Endometrial microvascular endothelial cells (primary cell): Measurements from ENCODE around the gene BASP1. TPM values are rescaled to one million over a fixed set of nuclear protein-coding genes. Genes with fewer than 3 reads are reported as not detected.

ENCODE experiments used
- in situ Hi-C: cut with HindIII; loops from 2 replicates; pipeline ENCODE4 v1.10.0; 2017; ENCODE audit warnings: low sequenced_read_pairs, low pct_unique_long_range_greater_than_20kb; ENCODE audit errors: inconsistent ontology term
- total RNA-seq: library from RNA; depleted of rRNA; stranded (reverse); fragments of >200 nt; gene quantifications from one replicate; pipeline ENCODE4 v1.2.3, GENCODE V29; 2015; ENCODE audit errors: inconsistent ontology term

BASP1 gene
- total RNA-seq, 1 donor from 2014 or later: 117 TPM

DNA sequence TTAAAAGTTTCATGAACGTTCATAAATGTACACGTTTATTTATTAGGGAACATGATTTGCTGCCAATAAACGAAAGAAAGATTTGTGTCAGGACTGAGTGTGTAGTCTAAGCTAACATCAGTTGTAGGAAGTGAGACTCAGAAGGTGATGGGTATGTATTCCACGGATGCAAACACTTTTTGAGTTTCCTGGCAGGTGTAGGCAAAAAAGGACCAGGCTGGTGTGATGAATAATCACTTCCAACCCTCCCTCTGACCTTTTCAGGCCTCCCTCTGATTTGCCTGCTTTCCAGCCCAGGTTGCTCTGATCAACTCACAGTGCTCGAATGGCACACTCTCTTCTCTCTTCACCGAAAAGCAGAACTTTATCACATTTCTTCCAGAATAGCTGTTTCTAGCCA lies 51.8 kb downstream of the BASP1 start:
- in situ Hi-C loops: no loop called here

DNA sequence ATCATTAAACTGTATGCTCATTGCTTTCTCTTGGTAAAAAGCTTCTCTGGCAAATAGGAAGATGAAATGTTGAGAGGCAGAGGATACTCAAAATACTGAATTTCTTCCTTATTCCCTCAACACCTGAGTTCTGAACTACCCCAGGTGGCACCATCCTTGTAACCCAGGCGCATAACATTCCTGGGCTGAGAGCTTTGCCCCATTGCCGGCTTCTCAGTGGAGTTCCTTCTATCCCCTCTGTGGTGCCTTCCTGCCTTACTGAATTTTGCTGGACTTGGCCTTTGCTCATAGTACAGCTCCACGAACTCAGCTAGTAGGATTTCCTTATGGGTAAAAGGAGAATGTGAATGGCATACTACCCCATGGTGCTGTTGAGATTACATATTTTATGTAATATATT lies 54.7 kb downstream of the BASP1 start:
- in situ Hi-C loops: no loop called here

DNA sequence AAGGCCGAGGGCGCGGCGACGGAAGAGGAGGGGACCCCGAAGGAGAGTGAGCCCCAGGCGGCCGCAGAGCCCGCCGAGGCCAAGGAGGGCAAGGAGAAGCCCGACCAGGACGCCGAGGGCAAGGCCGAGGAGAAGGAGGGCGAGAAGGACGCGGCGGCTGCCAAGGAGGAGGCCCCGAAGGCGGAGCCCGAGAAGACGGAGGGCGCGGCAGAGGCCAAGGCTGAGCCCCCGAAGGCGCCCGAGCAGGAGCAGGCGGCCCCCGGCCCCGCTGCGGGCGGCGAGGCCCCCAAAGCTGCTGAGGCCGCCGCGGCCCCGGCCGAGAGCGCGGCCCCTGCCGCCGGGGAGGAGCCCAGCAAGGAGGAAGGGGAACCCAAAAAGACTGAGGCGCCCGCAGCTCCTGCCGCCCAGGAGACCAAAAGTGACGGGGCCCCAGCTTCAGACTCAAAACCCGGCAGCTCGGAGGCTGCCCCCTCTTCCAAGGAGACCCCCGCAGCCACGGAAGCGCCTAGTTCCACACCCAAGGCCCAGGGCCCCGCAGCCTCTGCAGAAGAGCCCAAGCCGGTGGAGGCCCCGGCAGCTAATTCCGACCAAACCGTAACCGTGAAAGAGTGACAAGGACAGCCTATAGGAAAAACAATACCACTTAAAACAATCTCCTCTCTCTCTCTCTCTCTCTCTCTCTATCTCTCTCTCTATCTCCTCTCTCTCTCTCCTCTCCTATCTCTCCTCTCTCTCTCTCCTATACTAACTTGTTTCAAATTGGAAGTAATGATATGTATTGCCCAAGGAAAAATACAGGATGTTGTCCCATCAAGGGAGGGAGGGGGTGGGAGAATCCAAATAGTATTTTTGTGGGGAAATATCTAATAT lies 58.1 kb downstream of the BASP1 start:
- in situ Hi-C loops: no loop called here

DNA sequence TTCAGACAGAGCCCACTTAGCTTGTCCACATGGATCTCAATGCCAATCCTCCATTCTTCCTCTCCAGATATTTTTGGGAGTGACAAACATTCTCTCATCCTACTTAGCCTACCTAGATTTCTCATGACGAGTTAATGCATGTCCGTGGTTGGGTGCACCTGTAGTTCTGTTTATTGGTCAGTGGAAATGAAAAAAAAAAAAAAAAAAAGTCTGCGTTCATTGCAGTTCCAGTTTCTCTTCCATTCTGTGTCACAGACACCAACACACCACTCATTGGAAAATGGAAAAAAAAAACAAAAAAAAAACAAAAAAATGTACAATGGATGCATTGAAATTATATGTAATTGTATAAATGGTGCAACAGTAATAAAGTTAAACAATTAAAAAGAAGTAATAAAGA lies 59.0 kb downstream of the BASP1 start:
- in situ Hi-C loops: no loop called here

DNA sequence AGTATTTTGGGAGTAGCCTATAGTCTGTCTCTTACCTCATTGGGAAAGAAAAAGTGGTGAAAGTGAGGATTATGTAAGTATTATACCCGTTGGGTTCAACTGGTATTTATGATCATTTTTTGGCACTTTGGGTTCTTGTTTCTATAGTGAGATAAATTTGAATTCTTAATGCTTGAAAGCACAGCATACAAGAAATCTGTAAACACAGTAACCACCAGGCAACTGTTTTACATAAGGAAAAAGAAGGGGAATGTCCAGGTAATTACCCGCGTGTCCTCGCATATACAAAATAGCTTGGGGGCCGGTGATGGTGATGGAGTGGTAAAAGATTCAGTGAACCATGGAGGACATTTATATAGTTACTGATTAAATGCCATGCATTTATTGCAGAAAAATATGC lies 60.5 kb downstream of the BASP1 start:
- in situ Hi-C loops: no loop called here

DNA sequence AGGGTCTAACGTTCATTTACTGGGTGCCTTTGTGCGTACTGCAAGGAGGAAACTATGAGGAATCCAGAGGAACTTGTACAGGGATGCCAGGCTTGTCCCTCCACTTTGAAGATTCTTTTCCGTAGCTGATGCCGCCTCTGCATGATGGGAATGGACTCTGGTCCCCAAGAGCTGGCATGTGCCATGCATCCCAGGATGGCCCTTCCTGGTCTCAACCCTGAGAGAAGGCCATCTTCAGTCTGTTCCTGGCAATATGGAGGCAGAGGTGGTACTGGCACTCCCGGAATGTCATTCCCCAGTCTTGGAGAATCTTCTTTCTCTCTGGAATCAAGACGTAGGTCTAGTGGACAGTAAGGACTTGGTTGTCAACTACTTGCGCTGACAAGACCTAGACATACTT lies 61.5 kb downstream of the BASP1 start:
- in situ Hi-C loops: no loop called here

DNA sequence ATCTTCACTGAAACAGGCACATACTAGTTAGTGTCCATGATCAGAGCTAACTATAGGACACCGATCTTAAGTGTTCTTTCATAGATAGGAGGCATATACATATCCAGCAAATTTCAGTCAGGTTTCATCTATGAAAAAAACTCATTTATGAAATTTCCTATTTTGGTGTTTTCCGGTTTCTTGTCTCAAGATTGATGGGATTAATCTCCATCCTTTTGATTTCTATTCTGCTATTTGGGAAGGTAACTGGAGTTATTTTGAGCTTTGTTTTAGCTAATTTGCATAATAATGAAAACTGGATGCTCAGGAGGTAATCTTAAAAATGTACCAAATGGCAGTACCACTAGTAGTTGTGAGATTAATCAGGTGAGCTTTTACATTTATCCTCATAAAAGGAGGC lies 62.1 kb downstream of the BASP1 start:
- in situ Hi-C loops: no loop called here

DNA sequence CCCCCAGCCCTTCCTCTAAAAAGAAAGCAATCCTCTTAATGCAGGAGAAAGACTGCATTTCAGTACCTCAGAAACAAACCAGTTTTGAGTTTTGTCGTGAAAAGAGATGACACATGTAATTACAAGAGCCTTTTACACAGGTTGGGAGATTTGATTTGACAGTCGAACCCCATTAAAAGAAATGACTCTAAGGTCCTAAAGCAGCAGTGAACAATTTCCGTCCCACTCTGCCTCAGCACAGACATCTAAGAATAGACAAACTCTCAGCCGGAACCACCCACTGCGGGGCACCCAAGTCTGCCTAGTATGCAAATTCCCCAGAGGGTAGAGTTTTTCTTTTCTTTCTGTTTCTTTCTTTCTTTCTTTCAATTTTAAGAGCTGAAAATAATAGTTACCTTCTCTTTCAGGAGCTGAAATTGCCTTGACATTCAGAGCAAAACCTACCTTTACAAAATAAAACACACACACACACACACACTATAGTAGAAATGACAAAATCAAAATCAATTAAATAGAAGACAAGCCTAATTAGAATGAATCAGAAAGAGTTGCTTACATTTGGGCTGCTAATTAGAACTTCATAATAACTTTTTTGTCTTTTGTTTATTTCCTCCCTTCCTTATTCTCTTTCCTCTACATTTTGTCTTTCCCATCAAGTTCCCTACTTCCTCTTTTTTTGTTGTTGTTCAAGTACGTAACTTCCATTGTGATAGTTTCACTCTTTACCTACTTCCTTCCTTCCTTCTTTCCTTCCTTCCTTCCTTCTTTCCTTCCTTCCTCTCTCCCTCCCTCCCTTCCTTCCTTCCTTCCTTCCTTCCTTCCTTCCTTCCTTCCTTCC lies 65.1 kb downstream of the BASP1 start:
- in situ Hi-C loops: no loop called here

DNA sequence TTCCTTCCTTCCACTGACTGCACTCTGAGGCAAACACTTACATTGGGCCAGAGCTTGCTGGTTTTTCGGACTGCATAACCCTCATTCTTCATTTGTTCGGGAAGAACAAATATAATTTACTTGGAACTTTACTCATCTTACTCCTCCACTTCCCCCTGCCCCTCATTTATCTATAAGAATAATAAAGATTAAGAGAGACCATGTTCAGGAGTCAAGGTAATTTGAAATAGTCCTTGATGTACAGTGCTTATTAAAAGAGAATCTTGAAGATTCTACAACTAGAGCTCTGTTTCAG lies 65.6 kb downstream of the BASP1 start:
- in situ Hi-C loops: no loop called here

DNA sequence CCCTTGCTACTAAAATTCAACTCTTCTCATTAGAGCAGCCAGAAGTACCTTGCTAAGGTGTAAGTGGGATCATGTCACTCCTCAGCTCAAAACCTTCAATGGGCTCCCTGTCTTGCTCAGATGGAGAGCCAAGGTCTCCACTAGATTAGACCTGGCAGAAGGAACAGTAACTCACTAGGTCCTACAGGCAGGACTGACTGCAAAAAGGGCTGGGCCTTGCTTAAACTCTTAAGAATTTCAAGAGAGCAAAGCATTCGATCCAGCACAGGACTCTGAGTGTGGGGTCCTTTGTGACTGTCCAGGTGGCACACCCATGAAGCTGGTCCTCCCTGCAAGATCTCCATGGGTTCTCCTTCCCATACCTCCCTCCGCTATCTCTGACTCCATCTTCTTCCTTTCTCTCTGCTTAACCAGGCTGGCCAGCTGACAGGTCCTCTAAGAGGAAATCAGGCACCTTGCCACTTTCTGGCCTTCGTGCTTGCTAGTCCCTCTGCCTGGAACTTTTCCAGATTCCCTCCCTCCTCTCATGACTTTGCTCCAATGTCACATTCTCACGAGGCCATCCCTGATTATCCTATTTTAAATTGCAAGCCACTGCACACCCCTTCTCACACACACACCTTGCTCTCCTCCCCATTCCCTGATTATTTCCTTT lies 70.2 kb downstream of the BASP1 start:
- in situ Hi-C loops: no loop called here

DNA sequence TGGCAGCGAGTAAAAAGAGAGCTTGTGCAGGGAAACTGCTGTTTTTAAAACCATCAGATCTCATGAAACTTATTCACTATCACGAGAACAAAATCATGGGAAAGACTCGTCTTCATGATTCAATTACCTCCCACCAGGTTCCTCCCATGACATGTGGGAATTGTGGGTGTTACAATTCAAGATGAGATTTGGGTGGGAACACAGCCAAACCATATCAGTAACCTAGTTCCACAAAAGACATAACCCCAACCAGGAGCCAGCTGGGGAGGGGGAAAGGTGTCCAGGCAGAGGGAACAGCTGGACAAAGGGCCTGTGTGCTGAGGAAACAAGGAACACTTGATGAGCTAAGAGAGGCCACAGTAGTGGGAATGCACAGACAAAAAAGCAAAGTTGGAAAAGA lies 71.1 kb downstream of the BASP1 start:
- in situ Hi-C loops: no loop called here

DNA sequence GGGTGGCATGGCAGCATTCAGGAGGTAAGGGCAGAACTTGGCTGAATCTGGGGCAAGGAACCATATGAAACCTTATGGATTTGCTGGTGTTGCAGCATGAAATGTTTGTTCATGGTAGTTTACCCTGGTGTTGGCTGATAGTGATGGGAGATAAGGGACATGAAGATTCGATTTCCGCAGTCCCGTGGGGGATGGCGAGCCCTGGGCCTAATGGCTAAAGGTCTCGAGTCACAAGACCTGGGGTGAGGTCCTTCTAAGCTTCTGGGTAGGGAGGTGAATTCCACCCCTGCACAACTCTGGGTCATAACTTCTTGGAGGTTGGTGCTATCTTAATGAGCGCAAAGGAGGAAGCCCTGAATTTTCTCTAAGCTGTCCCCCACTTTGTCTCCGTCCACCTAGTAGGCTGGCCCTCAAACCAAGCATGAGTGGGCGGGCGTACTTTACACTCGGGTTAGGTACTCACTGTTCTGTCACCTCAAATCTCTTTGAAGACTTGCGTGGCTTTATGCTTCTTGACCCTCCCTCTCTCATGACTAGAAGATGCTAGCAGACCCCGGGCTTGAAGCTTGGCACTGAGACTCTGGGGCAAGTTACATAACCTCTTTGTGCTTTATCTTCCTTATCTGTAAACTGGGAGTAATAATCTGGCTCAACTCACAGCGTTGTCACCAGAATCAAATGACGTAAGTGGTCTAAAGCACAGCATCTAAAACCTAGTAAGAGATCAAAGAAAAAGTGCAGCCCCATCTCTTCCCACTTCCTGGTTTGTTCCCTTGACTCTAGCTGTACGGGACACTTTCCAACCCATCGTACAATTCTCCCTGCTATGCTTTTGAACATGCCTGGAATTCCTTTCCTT lies 72.5 kb downstream of the BASP1 start:
- in situ Hi-C loops: no loop called here

DNA sequence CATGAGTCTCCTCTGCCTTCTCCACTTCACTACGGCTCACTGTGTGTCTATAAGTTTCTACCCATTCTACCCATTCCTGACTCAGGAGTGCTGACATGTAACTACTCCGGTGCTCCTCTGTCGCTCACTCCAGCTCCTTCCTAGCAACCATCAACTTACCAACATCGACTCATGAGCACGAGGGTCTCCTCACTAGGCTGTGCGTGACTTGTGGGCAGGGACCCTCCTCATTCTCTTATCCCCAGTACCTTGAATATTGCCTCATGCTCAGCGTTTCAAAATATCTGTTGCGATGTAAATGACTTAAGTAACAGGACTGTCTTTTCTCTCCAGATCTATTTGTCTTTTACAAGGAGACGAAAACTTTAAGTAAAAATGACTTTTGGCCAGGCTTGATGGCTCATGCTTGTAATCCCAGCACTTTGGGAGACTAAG lies 73.1 kb downstream of the BASP1 start:
- in situ Hi-C loops: no loop called here

DNA sequence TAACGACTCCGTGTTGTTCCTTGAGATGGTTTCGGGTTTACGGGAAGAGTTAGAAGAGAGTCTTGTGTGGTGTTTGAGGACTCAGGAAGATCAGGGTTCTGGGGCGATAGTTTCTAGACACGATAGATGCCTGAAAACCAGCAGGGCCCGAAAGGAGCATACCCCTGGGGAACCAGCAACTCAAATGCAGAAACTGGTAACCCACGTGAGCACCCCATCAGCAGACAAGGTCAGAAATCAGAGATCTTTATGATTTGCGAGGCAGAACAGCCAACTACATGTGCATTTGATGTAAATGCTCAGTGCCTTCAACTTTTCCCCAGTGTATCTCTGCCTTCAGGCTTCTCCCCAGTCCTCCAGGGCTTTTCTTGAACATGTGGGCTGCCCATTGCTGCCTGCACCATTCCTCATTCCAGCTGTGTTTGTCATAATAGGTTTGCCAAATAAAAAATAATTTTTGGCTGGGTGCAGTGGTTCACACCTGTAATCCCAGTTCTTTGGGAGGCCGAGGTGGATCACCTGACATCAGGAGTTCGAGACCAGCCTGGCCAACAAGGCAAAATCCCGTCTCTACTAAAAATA lies 75.1 kb downstream of the BASP1 start:
- in situ Hi-C loops: no loop called here

DNA sequence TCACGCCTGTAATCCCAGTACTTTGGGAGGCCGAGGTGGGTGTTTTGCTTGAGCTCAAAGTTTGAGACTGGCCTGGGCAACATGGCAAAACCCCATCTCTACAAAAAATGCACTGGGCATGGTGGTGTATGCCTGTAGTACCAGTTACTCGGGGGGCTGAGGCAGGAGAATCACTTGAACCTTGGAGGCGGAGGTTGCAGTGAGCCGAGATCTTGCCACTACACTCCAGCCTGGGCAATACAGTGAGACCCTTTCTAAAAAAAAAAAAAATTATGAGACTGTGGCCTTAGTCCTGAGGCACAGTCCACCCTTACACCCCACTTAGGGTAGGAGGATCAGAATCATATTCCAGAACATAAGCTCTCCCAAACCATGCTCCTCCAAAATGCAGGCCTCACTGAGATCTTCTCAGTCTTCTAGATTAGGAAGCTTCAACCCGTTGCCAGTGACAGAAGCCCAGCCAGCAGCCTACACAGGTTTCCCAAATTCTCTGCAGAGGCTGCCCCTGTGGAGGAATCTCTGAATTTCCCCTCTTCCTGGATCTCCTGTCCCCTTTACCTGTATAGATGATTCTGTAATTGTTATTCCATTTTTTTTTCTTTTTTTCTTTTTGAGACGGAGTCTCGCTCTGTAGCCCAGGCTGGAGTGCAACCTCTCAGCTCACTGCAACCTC lies 77.3 kb downstream of the BASP1 start:
- in situ Hi-C loops: no loop called here

DNA sequence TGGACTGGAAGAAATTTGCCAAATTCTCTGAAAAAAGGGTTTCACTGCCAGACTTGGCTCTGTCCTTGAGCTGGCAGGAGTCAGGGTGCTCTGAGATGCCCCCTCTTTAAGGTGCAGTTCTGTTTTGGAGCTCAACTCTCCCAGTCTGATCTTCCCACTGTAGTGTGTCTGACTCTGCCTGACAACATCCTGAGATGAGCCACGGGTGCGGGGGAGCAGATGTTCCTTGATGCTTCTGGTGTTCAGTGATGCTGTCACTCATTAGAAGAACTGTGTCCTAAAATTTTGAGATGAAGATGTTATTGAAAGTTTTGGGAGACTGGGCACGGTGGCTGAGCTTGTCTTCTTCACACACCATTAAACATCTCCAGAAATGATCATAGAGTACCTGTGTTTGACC lies 78.2 kb downstream of the BASP1 start:
- in situ Hi-C loops: no loop called here

DNA sequence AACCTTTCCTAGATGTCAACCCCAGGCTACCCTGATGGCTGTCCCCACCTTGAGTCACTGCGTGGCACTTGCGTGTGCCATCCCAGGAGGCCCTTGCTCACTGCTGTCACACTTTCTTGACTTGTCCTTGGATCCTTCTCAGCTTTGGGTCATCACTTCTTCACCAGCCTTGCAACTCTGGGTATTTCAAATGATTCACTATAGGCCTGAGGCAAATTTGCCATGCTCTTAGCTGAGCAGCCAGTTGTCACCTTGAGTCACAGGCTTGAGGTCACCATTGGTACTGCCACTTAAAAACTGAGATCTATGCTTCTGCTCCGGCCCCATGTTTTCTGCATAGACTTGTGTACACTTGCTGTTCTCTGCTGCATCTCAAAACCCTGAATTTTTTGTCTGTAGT lies 84.7 kb downstream of the BASP1 start:
- in situ Hi-C loops: no loop called here

DNA sequence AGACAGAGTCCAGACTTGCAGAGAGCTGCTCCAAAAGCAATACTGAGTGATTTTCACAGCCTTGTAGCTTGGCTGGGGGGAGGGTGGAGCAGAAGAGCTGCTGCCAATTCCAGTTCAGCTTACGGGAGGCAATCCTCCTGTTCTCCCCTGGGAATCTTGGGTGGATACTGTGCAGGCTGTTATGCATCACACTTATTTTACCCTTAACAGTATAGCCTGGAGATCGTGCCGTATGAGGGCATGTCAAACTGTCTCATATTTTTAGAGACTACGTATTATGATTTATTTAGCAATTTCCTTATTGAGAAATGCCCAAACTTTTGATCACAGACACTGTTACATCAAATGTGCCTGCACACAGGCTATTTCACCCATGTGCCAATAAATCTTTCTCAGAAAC lies 85.2 kb downstream of the BASP1 start:
- in situ Hi-C loops: no loop called here
